HG02884 (cell line): Measurements from ENCODE around the gene FBN3.
"Not testable (repeated sequence)": the region's sequence is repeated elsewhere in the genome, so short reads cannot be mapped to it uniquely, and the experiment has no call there.

Experiments used
- ATAC-seq: cut with Tn5 transposase; IDR thresholded peaks from one replicate; pipeline ENCODE4 v1.9.1; 2021; ENCODE audit warnings: mild to moderate bottlenecking, moderate library complexity; ENCODE audit not compliant: unreplicated experiment

The FBN3 gene

GRCh38 chr19:8120636-8121480 lies 28.5 kb downstream of the FBN3 start:
- no peak for ATAC-seq

- no peak for ATAC-seq
These were observed 31.4 kb downstream of the FBN3 start for GRCh38 chr19:8117991-8118390.

- ATAC-seq = no peak
These were observed 32.7 kb downstream of the FBN3 start for GRCh38 chr19:8116437-8117293.

DNA sequence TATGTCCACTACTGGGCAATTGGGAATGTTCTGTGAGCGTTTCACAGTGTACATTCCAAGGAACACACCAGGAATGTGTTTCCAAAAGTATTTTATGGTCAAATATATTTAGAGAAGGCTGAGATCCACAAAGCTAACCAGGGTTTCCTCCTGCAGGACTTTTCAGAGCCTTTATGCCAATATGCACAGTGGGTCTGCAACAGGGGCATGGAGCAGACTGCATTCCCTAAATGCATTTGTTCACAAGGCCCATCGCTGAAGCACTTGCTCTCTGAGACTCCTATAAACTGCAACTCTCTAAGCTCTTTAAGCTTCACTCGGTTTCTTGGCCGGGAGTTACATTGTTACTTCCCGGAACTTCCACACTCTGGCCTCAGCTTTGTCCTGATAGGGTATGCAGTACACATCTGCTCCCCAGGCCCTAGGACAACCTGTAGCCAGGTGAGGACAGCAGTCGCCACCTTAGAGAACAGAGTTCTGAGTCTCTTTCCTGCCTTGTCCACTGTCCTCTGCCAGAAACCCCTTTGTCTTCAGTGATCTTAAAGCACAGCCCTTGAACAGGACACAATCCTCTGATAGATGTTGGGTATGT lies 33.5 kb downstream of the FBN3 start:
- ATAC-seq = no peak

DNA sequence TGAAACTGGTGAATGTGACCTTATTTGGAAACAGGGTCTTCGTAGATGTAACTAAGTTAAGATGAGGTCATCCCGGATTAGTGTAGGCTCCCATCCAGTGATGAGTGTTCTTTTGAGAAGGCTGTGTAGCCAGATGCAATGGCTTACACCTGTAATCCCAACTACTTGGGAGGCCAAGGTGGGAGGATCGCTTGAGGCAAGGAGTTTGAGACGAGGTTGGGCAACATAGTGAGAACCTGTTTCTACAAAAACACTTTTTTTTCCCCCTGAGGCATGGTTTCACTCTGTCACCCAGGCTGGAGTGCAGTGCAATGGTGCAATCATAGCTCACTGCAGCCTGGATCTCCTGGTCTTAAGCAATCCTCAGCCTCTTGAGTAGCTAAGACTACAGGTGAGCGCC lies 36.4 kb downstream of the FBN3 start:
- no peak for ATAC-seq

GRCh38 chr19:8111376-8111775 lies 38.0 kb downstream of the FBN3 start:
- ATAC-seq = no peak

DNA sequence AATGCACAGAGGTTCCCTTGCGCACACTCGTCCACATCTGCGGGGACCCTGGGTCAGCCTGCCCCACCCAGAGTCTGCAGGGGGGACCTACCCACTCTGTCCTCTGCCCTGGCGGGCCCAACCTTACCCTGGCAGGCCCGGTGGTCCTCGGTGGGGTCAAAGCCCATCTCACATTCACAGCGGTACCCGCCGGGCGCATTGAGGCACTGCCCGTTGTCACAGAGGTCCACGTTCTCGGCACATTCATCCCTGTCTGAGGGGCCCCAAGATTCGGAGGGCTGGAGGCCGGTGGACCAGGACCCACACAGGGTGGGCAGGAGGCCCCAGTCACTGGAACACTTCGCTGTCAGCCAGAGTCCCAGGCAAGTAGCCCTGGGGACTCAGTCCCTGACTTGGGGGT lies 38.5 kb downstream of the FBN3 start:
- no peak for ATAC-seq

DNA sequence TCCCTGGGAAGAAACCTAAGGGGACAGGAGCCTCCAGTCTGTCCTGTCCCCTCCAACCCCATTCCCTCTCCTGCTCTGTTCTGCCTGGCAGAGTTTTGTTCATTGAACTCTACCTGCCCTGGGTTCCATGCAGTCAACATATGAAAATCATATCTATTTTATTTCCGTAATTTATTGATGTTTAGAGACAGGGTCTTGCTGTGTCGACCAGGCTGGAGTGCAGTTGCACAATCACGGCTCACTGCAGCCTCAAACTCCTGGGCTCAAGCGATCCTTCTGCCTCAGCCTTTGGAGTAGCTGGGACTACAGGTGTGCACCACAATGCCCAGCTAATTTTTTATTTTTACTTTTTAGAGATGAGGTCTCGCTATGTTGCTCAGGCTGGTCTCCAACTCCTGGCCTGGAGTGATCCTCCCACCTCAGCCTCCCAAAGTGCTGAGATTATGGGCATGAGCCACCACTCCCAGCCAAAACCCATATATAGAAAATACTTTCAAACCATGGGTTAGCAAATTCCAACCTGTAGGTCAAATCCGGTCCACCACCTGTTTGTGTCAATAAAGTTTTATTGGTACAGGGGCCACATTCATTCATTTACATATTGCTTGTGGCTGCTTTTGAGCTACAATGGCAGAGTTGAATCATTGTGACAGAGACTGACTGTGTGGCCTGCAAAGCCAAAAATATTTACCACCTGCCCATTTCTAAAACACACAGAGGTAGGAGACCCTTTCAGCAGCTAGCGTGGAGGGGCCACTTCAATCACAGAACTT lies 39.3 kb downstream of the FBN3 start:
- no peak for ATAC-seq

GRCh38 chr19:8109455-8109854 lies 39.9 kb downstream of the FBN3 start:
- ATAC-seq = no peak

GRCh38 chr19:8108560-8109445 lies 40.6 kb downstream of the FBN3 start:
- no peak for ATAC-seq

GRCh38 chr19:8107301-8107903 lies 42.0 kb downstream of the FBN3 start:
- ATAC-seq = no peak

DNA sequence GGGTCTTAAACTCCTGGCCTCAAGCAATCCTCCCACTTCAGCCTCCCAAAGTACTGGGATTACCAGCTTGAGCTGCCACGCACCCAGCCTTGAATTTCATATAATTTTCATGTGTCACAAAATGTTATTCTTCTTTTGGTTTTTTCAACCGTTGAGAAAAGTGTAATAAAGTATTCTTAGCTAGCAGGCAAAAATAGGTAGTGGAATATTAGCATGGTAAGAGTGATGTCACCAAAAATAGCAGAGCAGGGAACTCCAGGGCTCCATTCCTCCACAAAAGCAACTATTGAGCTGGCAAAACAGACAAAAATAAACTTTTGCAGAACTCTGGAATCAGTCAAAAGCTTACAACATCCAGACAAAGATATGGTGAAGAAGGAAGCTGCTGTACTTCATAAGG lies 43.9 kb downstream of the FBN3 start:
- ATAC-seq = no peak

GRCh38 chr19:8101910-8102309 lies 47.5 kb downstream of the FBN3 start:
- ATAC-seq = not testable (repeated sequence)

DNA sequence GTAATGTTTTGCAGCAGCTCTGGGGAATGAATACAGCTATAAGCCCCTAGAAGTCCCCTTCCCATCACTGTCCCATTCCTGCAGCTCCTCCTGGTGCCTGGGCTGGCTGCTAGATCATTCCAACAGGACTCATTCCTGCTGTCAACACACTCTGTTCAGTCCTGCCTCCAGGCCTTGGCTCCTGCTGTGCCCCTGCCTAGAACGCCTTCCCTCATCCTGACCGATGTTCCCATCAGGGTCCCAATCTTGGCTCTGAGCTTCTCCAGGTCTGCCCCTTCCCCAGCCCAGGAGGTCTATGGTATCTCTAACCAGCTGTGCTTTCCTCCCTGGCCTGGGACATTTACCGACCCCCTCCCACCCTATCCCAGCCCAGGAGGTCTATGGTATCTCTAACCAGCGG lies 48.1 kb downstream of the FBN3 start:
- no peak for ATAC-seq

- no peak for ATAC-seq
These were observed 51.5 kb downstream of the FBN3 start for GRCh38 chr19:8097681-8098567.

GRCh38 chr19:8097198-8097597 lies 52.2 kb downstream of the FBN3 start:
- ATAC-seq = no peak

DNA sequence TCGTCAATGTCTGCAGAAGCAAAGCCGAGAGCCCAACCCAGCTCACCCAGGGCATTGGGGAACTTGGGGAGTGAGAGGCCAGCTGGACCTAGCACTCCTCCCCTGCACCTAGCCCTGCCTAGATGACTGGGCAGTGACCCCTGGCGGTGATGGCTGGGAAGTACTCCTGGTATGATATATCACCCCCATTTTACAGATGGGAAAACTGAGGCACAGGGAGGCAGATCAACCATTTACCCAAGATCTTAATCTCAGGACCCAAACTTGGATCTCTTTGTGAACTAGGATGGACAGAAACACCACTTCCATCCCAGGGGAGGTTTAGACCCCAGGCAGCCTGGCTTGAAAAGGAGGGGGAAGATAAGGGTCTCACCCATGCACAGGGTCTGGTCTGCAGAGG lies 53.3 kb downstream of the FBN3 start:
- no peak for ATAC-seq

- ATAC-seq = no peak
These were observed 54.0 kb downstream of the FBN3 start for GRCh38 chr19:8095354-8095886.
